ENCODE measurements around the gene CCDC90B.
"Not testable (repeated sequence)": the region's sequence is repeated elsewhere in the genome, so short reads cannot be mapped to it uniquely, and the experiment has no call there.

Gene CCDC90B

DNA sequence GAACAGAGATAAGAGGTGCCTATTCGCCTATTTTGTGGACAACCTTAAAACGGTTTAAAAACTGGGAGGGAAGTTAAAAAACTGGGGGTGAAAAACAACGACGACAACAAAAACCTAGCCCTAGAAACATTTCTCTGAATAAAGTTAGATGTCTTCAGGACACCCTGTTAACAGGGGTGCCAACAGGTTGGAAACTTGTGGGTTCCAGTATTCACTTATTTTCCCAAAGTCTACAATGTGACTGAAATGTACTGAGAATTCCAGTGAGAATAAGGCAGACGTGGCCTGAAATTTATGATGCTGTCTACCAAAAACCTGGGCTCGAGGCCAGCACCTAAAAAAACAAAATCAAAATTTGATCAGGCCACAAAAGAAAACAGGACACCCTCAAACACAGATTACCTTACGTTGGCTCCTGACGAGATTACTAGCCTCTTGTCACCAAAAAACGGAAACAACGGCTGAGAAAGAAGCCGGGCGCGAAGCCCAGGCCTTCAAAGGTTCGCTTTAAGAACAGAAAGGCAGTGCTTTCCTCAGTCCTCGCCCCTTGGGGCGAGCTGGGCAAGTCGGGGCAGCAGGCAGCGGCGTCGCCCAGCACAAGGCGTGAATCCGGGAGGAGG is 906 bp downstream of the CCDC90B start:
- no peak for DNase-seq

DNA sequence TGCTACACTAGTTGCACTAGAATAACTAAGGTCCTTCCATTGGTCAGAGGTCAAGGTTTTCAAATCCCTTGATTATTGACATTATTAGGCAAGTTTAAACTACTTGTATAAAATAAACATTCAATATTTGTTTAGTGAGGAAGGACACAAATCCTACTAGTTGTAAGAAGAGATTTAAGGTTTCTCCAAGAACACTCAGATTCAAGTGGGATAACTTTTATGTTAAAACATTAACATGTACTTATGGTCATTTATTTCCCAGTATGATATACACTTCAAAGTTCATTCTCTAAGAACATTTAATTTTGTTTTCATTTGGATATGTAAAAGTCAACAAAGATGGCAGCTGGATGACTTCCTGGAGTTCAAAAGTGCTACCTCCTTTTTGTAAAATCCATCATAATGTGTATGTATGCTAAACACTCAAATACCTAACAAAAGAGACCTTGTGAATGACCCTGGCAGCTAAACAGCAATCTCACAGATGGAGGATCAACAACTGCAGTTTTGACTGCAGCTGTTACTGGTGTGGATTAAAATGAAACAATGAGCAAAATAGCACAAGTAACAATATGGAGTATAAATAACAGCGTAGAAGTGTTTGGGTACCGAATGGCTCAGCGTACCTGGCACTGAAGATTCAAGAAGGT is 1.5 kb downstream of the CCDC90B start:
- no peak for DNase-seq

DNA sequence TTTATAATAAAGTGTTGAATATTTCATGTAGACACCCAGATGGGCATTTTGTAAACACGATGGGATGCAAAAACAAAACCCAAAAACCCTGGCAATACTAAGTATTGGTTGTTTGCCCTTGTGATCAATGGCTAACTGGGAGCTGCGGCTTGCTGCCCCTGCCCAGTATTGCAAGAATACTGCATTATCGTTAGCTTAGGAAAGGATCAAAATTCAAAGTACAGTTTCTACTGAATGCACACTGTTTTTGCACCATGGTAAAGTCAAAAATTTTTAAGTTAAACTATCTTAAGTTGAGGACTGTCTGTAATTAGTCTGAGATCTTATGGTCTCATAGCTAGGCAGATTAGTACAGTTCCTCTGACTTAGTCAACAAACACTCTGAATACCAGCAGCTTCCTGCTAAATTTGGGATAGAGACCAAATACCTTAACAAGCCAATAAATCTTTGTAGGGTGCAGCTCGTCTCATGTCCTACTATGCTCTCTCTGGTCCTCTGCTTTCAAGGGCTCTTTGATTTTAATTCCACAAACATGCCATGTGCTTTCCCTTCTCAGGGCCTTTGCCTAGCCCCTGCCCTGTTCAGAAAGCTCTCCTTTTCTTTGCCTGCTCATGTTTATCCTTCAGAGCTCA is 4.0 kb downstream of the CCDC90B start:
- DNase-seq, result no peak

DNA sequence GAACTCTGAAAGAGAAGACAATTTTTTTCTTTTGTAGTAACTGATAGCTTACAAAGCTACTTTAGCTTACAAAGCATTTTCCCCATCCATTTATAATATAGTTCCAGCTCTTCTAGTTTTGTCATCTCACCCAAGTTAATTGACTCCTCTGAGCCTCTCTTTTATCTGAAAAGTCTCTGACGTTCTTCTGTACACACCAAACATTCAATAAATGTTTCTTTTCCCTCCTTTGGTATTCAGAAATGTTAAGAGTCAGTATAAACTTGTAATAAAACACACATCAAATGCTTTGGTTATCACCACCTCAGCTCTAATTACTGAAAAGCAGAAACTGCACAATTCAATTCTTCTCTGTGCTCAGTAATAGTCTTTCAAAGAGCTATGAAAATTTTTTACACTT is 5.9 kb downstream of the CCDC90B start:
- no peak for DNase-seq

DNA sequence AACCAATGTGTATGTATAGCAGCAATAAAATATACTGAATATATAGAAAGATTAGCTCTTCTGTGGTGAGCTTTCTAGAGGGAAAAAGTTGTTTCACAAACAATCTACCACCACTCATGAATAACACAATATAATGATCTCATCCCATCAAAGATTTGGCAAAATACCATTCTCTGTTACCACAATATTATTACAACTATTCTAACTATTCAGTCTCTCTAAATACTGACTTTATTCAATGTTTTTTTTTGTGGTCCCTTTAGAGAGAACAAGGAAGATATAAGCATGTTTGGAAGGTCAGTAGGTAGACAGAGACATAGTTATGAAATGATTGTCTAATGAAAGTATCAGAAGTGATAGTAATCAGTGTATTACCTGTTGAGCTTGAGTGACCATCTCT is 7.8 kb downstream of the CCDC90B start:
- no peak for DNase-seq

DNA sequence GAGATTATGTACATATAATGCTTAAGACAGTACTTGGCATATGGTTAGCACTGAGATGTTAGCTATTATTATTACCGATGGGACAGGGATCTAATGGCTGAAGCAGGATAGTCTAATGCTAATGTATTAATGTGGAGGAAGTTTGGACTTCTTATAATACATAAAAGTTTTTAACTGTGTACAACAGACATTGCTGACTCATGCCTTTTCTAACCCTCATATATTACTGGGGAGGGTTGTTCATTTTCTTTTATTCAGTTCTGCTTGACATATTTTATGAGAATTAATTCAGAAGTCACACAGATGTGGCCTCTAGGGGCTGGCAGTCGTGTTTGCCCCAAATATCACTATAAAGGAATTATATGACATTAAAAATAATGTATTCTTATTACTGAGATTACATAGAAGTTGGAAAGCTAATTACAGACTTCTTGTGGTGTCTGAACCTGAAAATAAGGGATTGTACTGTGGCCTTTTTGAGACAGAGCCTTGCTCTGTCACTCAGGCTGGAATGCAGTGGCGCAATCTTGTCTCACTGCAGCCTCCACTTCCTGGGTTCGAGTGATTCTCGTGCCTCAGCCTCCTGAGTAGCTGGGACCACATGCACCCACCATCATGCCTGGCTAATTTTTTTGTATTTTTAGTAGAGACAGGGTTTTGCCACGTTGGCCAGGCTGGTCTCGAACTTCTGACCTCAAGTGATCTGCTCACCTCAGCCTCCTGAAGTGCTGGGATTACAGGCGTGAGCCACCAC is 10.1 kb downstream of the CCDC90B start:
- DNase-seq, result no peak

DNA sequence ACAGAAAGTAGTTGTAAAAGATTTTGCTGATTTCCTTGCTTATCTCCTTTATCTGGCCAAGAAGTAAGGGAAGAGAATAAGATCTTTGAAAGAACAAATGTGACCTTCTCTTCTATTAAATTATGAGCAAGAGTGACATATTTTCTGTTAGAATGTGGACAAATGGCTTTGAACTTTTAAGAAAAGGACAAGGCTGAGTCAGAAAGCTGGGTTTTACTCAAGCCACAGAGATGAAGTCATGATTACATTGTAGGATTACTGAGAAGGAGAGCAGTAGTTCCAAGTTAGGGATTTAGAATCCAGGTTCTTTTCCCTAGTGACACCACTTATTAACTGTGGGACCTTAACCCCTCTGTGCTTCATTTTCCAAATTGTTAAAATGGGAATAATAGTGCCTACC is 13.5 kb downstream of the CCDC90B start:
- DNase-seq, result no peak

DNA sequence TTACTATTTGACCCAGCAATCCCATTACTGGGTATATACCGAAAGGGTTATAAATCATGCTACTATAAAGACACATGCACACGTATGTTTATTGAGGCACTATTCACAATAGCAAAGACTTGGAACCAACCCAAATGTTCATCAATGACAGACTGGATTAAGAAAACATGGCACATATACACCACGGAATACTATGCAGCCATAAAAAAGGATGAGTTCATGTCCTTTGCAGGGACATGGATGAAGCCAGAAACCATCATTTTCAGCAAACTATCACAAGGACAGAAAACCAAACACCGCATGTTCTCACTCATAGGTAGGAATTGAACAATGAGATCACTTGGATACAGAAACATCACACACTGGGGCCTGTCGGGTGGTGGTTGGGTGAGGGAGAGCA is 14.4 kb downstream of the CCDC90B start:
- DNase-seq, result not testable (repeated sequence)

DNA sequence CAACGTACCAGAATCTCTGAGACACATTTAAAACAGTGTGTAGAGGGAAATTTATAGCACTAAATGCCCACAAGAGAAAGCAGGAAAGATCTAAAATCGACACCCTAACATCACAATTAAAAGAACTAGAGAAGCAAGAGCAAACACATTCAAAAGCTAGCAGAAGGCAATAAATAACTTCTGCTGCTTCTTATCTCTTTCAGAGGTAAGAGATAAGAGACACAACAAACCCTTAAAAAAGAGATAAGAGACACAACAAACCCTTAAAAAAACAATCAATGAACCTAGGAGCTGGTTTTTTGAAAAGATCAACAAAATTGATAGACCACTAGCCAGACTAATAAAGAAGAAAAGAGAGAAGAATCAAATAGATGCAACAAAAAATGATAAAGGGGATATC is 17.1 kb downstream of the CCDC90B start:
- not testable (repeated sequence) for DNase-seq

DNA sequence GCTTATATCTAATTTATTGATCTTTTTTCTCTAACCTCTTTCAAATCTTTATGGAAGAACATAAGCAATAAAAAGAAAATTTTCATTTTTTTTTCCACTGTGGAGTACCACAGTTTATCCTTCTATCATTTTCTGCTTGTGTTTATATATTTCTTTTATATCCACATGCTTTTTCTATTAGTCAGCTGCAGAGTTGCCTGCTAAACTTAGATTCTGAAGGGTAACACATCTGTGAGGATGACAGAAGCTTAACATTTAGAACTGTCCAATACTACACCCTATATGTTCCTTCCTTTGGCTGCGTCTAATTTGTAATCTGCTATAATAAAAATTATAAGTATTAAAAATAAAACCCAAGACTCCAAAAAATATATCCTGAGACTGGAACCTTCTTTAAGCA is 20.8 kb downstream of the CCDC90B start:
- no peak for DNase-seq

DNA sequence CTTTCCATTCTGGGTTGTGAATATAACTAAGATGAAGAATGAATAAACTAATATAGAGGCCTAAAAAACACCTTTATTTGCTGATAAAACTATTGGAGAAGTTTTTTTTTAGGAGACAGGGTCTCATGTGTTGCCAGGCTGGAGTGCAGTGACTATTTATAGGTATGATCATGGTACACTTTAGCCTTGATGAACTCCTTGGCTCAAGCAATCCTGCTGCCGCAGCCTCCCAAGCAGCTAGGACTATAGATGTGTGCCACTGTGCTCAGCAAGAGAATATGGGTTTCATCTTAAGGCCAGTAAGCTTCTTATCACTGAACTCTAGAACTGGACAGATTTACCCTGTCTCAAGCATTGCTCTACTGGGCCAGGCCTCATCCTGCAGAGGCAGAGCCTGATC is 26.6 kb downstream of the CCDC90B start:
- no peak for DNase-seq

DNA sequence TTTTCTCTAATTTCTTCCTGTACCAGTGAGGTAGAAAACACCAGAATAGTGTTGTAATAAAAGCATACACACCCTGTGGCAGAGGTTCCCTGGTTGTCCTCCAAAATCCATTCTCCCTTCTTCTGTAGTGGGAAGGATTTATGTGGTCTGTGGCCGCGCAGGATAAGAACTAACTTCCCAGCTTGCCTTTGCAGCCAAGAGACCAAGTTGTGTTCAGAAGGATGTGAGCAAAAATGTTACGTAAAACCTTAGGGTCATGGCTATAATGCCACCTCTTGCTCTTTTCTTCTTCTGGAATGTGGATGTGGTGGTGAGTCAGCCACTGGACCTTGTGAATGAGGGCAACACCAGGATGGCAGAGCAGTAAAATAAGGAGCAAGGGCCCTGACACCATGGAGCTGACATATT is 28.4 kb downstream of the CCDC90B start:
- DNase-seq, result no peak

DNA sequence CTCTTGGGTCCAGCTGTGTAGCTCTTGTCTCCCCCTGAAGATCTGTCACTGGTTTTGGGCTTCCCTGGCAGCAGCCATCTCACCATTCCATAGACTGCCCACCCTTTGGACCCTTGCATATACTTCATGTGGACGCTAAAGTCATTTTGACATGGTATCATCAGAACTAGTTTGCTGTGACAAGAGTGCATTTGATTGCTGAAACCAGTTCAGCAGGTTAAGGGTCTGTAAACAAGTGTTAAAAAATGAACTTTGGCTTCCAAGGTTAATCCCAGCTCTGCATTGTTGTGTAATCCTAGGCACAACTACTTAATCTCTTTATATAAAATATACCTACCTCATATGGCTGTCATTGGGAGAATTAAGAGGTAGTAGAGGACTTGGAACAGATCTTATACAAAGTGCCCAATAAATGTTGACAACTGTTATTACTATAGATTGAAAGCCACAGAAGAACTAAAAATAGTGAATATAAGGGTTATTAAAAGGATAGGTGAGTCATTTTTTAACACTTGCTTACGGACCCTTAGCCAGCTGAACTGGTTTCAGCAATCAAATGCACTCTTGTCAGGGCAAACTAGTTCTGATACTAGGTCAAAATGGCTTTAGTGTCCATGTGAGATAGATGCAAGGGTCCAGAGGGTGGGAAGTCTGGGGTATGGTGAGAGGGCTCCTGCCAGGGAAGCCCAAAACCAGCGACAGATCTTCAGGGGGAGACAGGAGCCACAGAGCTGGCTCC is 29.4 kb downstream of the CCDC90B start:
- no peak for DNase-seq

DNA sequence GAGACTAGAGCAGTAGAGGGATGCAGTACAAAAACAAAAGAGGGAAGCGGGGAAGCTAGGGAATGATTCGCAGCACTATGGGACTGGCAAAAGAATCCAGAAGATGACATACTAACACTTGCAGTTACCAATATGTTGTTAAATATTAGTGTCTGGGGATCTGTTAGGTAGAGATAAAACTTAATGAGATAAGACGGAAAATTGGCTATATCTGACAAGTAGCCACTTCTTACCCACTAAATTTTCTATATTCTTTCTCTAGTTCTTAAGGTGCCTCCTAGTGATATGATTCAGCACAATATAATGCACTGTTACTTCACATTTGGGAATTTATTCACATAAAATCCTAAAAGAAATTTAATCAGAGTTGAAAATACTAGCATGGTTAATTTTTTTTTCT is 30.8 kb downstream of the CCDC90B start:
- no peak for DNase-seq

DNA sequence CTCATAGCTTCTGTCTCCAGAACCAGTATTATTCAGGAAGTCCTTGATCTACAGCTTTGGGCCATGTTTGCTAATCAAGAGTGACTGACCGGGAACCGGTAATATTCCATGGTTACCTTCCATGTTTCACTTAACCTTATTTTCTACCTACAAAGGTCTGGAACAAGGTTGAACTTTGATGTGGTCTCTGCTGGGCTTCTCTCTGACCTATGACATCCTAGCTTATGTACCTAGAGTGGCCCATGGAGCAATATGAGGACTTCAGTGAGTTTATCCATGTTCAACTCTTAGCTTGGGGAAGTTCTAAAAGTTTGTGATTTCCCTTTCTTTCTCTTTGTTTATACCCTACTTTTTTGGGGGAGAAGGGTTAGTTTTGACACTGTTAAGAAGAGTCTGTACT is 33.2 kb downstream of the CCDC90B start:
- DNase-seq, result no peak

DNA sequence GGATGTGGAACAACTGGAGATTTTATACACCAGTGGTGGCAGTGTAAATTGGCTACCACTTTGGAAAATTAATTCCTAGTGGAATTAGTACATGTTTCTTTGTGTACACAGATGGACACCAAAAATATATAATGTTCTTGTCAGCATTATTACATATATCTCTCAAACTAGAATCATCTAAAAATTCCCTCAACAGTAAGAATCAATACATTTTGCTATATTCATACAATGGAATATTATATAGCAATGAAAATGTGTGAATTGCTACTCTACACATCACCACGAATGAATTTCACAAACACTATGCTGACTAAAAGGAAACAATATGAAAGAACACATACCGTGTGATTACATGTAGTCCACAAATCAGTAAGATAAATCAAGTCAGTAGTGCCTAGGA is 33.9 kb downstream of the CCDC90B start:
- no peak for DNase-seq

DNA sequence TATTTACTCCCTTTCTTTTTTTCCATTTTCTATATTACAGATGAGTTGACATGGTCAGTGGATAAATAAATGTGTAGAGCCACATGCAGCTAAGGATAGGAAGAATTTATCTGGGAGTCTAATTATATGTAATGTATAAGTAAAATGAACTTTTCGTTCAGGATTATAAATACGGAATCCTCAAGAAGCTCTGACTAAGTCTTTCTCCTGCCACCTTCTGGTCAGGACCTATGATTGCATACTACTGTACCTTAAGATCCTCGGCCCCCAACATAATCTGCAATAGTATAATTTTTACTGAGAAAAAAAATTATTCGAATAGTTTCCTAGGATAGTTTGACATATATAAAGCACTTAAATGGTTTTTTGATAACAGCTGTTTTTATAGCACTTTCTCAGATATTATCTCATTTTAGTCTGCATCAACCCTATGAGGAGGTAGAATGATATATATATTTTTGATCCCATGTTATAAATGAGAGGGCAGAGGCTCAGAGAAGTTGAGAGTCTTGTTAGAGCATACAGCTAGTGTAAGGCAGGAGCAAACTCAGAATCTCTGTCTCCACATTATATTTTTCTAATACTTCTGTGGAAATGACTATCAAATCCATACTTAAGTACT is 36.1 kb downstream of the CCDC90B start:
- DNase-seq, result no peak

DNA sequence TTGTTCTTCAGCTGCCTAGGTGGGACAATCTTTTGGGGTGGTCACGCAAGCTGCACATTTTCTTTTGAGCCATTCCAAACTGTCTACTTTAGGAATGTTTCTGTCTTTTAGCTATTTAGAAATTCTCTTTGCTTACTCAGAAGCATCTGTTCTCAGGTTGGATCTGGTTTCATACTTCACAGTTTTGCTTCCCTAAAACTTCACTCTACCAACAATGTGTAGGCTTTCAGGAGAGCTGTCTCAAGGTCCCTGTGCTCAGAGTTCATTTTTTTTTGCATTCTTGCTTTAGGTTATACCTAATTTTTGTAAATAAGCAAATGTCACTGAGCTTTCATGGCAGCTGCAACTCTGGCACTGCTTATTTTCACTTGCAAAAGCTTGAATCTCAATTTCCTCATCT is 36.7 kb downstream of the CCDC90B start:
- no peak for DNase-seq

DNA sequence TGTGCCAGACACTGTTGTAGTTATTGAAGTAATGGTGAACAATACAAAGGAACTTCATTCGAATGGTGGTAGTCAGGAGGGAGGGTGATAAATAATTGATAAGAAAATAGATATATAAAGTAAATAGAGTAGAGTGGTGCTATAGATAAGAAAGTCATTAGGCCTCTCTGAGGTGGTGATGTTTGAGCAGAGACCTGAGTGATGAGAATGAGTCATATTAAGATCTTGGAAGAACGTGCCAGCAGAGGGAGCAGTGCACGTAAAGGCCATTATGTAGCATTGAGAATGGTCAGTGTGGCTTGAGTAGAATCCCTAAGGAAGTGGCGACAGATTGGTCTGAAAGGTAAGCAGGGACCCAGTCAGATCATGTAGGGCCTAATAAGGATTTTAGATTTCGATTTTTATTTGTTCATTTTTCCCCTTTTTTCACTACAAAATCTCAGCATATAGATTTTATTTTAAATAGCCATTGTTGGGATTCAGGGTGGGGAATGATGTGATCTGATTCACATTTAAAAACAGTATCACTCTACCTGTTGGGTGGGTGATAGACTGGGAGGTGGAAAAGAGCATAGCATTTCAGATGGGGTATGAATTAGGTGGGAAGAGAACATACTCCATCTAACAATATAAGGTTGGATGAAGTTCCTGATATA is 44.7 kb downstream of the CCDC90B start:
- no peak for DNase-seq

DNA sequence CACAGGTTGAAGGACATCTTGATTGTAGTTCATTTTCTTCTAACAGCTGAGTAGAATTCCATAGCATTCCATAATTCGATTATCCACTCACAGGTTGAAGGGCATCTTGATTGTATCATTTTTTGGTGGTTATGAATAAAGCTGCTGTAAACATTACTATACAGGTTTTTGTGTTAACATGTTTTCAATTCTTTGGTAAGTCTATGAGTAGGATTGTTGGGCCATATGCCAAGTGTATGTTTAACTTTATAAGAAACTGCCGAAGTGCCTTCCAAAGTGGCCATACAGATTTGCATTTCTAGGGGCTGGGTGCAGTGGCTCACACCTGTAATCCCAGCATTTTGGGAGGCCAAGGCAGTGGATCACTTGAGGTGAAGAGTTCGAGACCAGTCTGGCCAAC is 48.1 kb downstream of the CCDC90B start:
- DNase-seq, result no peak

DNA sequence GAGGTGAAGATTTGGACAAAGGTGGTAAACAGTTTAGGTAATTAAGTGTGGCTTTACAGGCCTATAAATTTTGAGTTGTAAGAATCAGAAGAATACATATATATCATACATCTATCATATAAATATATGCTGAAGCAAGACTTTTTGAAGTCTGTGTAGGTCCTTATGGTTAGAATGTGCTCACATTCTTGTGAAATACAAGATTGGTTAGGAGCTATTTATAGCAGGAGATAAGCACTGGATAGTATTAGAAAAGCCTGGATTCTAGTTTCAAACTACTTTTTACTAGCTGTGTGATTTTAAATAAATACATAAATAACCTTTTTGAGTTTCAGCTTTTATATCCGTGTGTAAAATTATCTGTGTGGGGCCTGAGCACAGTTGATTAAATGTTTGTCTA is 50.3 kb downstream of the CCDC90B start:
- no peak for DNase-seq

DNA sequence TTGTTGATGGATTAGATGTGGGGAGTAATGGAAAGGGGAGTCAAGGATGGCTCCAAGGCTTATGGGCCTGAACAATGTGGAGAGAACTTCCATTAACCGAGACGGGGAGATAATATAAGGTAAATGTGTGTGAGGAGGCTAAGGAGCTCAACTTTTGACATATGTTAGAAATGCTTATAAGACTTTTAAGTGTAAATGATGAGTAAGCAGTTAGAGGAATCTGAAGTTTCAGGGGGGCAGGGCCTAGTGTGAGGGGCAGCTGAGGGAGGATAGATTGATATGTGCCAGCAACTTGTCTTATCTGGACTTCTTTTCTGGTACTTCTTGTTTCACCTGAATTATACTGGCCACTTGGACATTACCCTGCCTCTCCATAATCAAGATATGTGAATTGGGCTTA is 62.7 kb downstream of the CCDC90B start:
- no peak for DNase-seq
